ENCODE data around the gene GSKIP.
"Not testable (repeated sequence)": the region's sequence is repeated elsewhere in the genome, so short reads cannot be mapped to it uniquely, and the experiment has no call there.

GSKIP gene

GRCh38 chr14:96362965-96363750 is at the start of gene GSKIP, which contains the start of gene ATG2B:
Gene GSKIP (plus strand): TSS chr14:96363526. CDS start chr14:96382248, 18,722 bp downstream.
Gene ATG2B (minus strand): TSS chr14:96363341. CDS start chr14:96362976, 365 bp downstream.
- DNase-seq = peak; percentile 95

GRCh38 chr14:96316087-96316486 is 47.2 kb upstream of the GSKIP start:
- no peak for DNase-seq

- no peak for DNase-seq
Measured at GRCh38 chr14:96318836-96319235, 44.5 kb upstream of the GSKIP start.

- no peak for DNase-seq
Measured at GRCh38 chr14:96320605-96321004, 42.7 kb upstream of the GSKIP start.

GRCh38 chr14:96324219-96324618 is 39.1 kb upstream of the GSKIP start:
- no peak for DNase-seq

- no peak for DNase-seq
Measured at GRCh38 chr14:96338551-96338950, 24.8 kb upstream of the GSKIP start.

- no peak for DNase-seq
Measured at GRCh38 chr14:96341323-96341722, 22.0 kb upstream of the GSKIP start.

GRCh38 chr14:96345669-96346068 is 17.7 kb upstream of the GSKIP start:
- no peak for DNase-seq

- DNase-seq = not testable (repeated sequence)
Measured at GRCh38 chr14:96347957-96348356, 15.4 kb upstream of the GSKIP start.

- no peak for DNase-seq
Measured at GRCh38 chr14:96349286-96350075, 13.8 kb upstream of the GSKIP start.

GRCh38 chr14:96351986-96352385 is 11.3 kb upstream of the GSKIP start:
- DNase-seq = no peak

GRCh38 chr14:96352708-96353107 is 10.6 kb upstream of the GSKIP start:
- DNase-seq = no peak

GRCh38 chr14:96354246-96354645 is 9.1 kb upstream of the GSKIP start:
- DNase-seq = no peak

GRCh38 chr14:96357216-96357615 is 6.1 kb upstream of the GSKIP start:
- no peak for DNase-seq

GRCh38 chr14:96359959-96360358 is 3.4 kb upstream of the GSKIP start:
- no peak for DNase-seq

GRCh38 chr14:96362071-96362964 is 1.0 kb upstream of the GSKIP start:
- peak; percentile 37 for DNase-seq

- DNase-seq = peak; percentile 50
Measured at GRCh38 chr14:96363751-96364336, 518 bp downstream of the GSKIP start.

GRCh38 chr14:96364962-96365361 is 1.6 kb downstream of the GSKIP start:
- no peak for DNase-seq

GRCh38 chr14:96368534-96368933 is 5.2 kb downstream of the GSKIP start:
- no peak for DNase-seq

GRCh38 chr14:96370528-96370927 is 7.2 kb downstream of the GSKIP start:
- no peak for DNase-seq

- DNase-seq = no peak
Measured at GRCh38 chr14:96373538-96373937, 10.2 kb downstream of the GSKIP start.

GRCh38 chr14:96376093-96376492 is 12.8 kb downstream of the GSKIP start:
- no peak for DNase-seq

GRCh38 chr14:96380735-96381134 is 17.4 kb downstream of the GSKIP start:
- no peak for DNase-seq
